Colonic mucosa (tissue), 4 donors: ENCODE measurements around the gene DNAJB8. TPM values are rescaled to one million over a fixed set of nuclear protein-coding genes. Genes with fewer than 3 reads are reported as not detected.

Source experiments
- DNase-seq: peaks from one replicate; pipeline ENCODE4 v3.0.0-alpha.2; 2020
- H3K27ac ChIP-seq: fragments of 200-600 bp; one replicate; pipeline ENCODE4 v1.8.0; 2021
- H3K27me3 ChIP-seq: fragments of 200-600 bp; one replicate; pipeline ENCODE4 v1.8.0; 2021
- H3K36me3 ChIP-seq: fragments of 200-600 bp; one replicate; pipeline ENCODE4 v1.8.0; 2021
- H3K4me1 ChIP-seq: fragments of 200-600 bp; one replicate; pipeline ENCODE4 v1.8.0; 2021; ENCODE audit warnings: mild to moderate bottlenecking
- H3K4me3 ChIP-seq: fragments of 200-600 bp; one replicate; pipeline ENCODE4 v1.8.0; 2021
- H3K9ac ChIP-seq, 2 donors: one replicate each; pipeline ENCODE4 v1.7.0; 2013; ENCODE audit warnings: control low read depth in 2 of 2, low read depth in 2 of 2, low read length in 2 of 2
- H3K9me3 ChIP-seq: fragments of 200-600 bp; one replicate; pipeline ENCODE4 v1.8.0; 2021
- intact Hi-C: fragments of 100-400 bp; cut with DNase I; formaldehyde crosslinking; loops from one replicate; pipeline ENCODE4 v1.14.1; 2022
- total RNA-seq, 2 donors: library from RNA; stranded (reverse); fragmentation: NEBNext Ultra II Directional in 1 of 2; extraction: Animal tissue kit (Norgen Biotek cat#: 25700) in 1 of 2; gene quantifications; one replicate each; pipeline ENCODE4 v1.2.1, GENCODE V29; 2021
- TF ChIP-seq, protein P1 (sequence below): fragments of 200-600 bp; IDR thresholded peaks from one replicate; pipeline ENCODE4 v1.8.0; 2022; ENCODE audit warnings: antibody characterized with exemption, mild to moderate bottlenecking
- donor health status: healthy.
- donor health status: DM: no; HTN: no; CAD: no.
- donor health status: DM: no; HTN: no; CAD: no.

DNAJB8 gene
- total RNA-seq, 2 donors from 2014 or later: not detected

DNA sequence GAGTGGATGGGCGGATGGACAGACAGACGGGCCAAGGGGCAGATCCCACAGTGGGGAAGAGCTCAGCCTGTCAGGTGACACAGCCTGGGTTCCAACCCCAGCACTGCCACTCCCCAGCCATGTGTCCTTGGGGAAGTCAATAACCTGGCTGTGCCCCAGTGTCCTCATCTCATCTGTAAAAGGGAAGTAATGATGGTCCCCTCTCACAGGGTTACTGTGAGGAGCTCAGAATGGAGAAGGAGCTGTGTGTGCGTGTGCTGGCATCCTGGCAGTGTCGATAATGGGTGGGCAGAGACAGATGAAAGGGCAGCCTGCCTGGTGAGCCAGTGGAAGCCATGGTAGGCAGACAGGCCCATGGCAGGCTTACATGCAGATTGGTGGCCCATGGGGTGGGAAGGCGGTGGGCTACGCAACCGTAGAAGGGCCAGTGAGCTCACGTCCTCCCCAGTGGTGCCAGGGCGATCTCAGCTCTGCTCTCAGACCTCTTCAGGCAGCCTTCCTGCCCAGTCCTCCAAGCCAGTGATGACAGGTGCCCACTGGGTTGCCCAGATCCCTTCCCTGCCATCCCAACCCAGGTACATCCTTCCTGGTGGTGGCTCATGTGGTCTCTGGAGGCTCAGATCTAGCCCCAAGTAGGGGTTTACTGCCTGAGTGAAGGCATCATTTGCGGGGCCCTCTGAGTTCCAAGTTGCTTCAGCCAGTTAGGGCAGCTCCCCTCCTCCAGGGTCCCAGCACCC is 2.3 kb upstream of the DNAJB8 start:
- TF ChIP-seq, protein P1, sequence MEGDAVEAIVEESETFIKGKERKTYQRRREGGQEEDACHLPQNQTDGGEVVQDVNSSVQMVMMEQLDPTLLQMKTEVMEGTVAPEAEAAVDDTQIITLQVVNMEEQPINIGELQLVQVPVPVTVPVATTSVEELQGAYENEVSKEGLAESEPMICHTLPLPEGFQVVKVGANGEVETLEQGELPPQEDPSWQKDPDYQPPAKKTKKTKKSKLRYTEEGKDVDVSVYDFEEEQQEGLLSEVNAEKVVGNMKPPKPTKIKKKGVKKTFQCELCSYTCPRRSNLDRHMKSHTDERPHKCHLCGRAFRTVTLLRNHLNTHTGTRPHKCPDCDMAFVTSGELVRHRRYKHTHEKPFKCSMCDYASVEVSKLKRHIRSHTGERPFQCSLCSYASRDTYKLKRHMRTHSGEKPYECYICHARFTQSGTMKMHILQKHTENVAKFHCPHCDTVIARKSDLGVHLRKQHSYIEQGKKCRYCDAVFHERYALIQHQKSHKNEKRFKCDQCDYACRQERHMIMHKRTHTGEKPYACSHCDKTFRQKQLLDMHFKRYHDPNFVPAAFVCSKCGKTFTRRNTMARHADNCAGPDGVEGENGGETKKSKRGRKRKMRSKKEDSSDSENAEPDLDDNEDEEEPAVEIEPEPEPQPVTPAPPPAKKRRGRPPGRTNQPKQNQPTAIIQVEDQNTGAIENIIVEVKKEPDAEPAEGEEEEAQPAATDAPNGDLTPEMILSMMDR: no peak
- Histone ChIP-seq H3K4me1 (no peaks in the 10 kb centered on the region), H3K4me3 (no peak overlapping the region), H3K9ac (no peak overlapping the region), H3K27me3 (no peaks in the 10 kb centered on the region), H3K36me3 (no peaks in the 10 kb centered on the region), H3K27ac (no peak overlapping the region), H3K9me3 (no peaks in the 10 kb centered on the region)
- intact Hi-C loops: no loop called here
- DNase-seq: no peak

DNA sequence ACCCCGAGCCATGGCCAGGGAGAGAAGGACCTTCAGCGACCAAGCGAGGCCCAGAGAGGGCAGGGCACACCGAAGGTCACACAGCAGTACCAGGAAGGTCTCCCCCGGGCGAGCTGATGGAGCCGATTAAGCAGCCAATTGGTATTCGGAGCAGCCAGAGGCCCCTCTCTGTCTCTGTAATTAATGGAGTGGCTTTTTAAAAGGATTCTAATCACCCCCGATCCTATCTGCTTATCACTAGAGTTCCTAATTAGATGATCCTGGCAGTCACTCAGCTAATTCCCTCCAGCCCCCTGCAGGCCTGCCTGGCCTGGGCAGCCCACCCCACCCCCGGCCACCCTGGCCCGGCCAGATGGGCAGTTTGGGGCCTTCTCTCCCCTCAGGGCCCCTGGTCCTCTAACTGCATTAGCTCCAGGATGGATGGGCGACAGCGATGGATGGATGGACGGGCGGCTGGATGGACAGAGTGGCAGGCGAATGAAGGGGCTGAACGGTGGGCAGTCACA is 1.6 kb upstream of the DNAJB8 start:
- DNase-seq: no peak
- Histone ChIP-seq H3K27me3 (no peaks in the 10 kb centered on the region), H3K9ac (no peak overlapping the region), H3K4me3 (no peak overlapping the region), H3K9me3 (no peaks in the 10 kb centered on the region), H3K4me1 (no peaks in the 10 kb centered on the region), H3K27ac (no peak overlapping the region), H3K36me3 (no peaks in the 10 kb centered on the region)
- TF ChIP-seq, protein P1: no peak
- intact Hi-C loops: no loop called here

DNA sequence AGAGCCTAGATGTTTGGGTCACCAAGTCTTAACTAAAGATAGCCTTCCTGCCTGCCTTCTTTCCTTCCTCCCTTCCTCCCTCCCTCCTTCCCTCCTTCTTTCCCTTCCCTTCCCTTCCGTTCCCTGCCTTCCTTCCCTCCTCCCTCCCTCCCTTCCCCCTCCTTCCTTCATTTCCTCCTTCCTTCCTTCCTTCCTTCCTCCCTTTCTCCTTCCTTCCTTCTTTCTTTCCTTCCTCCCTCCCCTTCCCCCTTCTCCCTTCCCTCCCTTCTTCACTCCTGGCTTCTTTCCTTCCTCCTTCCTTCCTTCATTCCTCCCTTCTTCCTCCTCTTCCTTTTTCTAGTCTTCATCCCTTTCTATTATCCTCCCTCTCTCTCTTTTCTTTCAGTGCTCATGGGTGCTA is 2.0 kb downstream of the DNAJB8 start:
- no peaks in the 10 kb centered on the region for H3K4me1 ChIP-seq
- TF ChIP-seq, protein P1: no peak
- DNase-seq: no peak
- H3K36me3 ChIP-seq: no peaks in the 10 kb centered on the region
- no peaks in the 10 kb centered on the region for H3K27me3 ChIP-seq
- no peak overlapping the region for H3K27ac ChIP-seq
- H3K9me3 ChIP-seq: no peaks in the 10 kb centered on the region
- intact Hi-C loops: no loop called here
- no peak overlapping the region for H3K9ac ChIP-seq
- no peak overlapping the region for H3K4me3 ChIP-seq

DNA sequence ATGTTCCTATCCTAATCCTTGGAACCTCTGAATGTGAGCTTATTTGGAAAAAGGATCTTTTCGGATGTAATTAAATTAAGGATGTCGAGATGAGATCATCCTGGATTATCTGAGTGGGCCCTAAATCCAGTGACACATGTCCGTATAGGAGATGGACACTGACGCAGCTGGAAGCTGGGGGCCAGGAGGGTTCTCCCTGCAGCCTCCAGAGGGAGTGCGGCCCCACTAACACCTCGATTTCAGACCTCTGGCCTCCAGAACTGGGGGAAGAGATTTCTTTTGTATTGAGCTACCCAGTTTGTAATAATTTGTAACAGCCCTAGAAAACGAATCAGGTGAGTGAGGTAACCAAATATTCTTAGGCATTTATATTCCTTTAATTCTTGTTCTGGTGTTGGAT is 2.5 kb downstream of the DNAJB8 start:
- Histone ChIP-seq H3K4me3 (no peak overlapping the region), H3K9me3 (no peaks in the 10 kb centered on the region), H3K36me3 (no peaks in the 10 kb centered on the region), H3K27ac (no peak overlapping the region), H3K27me3 (no peaks in the 10 kb centered on the region), H3K9ac (no peak overlapping the region), H3K4me1 (no peaks in the 10 kb centered on the region)
- intact Hi-C loops: no loop called here
- no peak for DNase-seq
- TF ChIP-seq, protein P1: no peak

DNA sequence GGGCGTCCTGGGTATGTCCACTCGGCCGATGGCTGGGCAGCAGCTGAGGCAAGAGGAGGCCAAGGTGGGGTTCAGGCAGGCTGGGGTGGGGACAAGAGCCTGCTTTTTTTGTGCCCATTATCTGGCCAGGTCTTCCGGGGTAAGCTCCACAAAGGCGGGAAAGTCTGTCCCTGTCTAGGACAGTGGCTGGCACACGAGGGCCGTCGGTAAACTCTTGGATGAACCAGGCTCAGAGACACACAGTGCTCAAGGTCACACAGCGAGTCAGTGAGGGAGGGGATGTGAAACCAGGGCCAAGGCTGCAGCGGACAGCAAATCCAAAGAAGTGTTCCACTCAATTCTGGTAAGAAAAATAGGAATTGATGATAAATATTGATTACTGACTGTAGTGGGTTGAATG is 2.9 kb downstream of the DNAJB8 start:
- TF ChIP-seq, protein P1: no peak

More for the DNA sequence above, 2.9 kb downstream of the DNAJB8 start:
- H3K36me3 ChIP-seq: no peaks in the 10 kb centered on the region
- intact Hi-C loops: no loop called here
- no peak overlapping the region for H3K27ac ChIP-seq
- H3K9me3 ChIP-seq: no peaks in the 10 kb centered on the region
- H3K9ac ChIP-seq: no peak overlapping the region
- H3K4me1 ChIP-seq: no peaks in the 10 kb centered on the region
- H3K27me3 ChIP-seq: no peaks in the 10 kb centered on the region
- H3K4me3 ChIP-seq: no peak overlapping the region
- no peak for DNase-seq
